ENCODE data around the gene APOBEC3B.
"Not testable (repeated sequence)": the region's sequence is repeated elsewhere in the genome, so short reads cannot be mapped to it uniquely, and the experiment has no call there.

Gene APOBEC3B

GRCh38 chr22:38952281-38952993 lies 29.7 kb upstream of the APOBEC3B start:
- DNase-seq, result no peak

- DNase-seq, result no peak
Observed at GRCh38 chr22:38953091-38953490, 29.1 kb upstream of the APOBEC3B start.

- no peak for DNase-seq
Observed at GRCh38 chr22:38953577-38954413, 28.4 kb upstream of the APOBEC3B start.

- no peak for DNase-seq
Observed at GRCh38 chr22:38954414-38955043, 27.6 kb upstream of the APOBEC3B start.

- no peak for DNase-seq
Observed at GRCh38 chr22:38955250-38955905, 26.8 kb upstream of the APOBEC3B start.

- DNase-seq, result no peak
Observed at GRCh38 chr22:38955926-38956325, 26.2 kb upstream of the APOBEC3B start.

- DNase-seq, result no peak
Observed at GRCh38 chr22:38956551-38956950, 25.6 kb upstream of the APOBEC3B start.

GRCh38 chr22:38957046-38957770 lies 24.9 kb upstream of the APOBEC3B start, which contains the start of gene APOBEC3A:
Gene APOBEC3A, plus strand, starts transcription at chr22:38957609. Its CDS starts 83 bp downstream, at chr22:38957692.
- no peak for DNase-seq

- DNase-seq, result no peak
Observed at GRCh38 chr22:38957808-38958650, 24.1 kb upstream of the APOBEC3B start.

- not testable (repeated sequence) for DNase-seq
Observed at GRCh38 chr22:38958651-38958943, 23.6 kb upstream of the APOBEC3B start.

GRCh38 chr22:38959590-38959989 lies 22.6 kb upstream of the APOBEC3B start:
- no peak for DNase-seq

- DNase-seq, result not testable (repeated sequence)
Observed at GRCh38 chr22:38960673-38961072, 21.5 kb upstream of the APOBEC3B start.

GRCh38 chr22:38963291-38963738 lies 18.8 kb upstream of the APOBEC3B start:
- DNase-seq, result not testable (repeated sequence)

- no peak for DNase-seq
Observed at GRCh38 chr22:38963872-38964271, 18.3 kb upstream of the APOBEC3B start.

GRCh38 chr22:38964306-38964705 lies 17.8 kb upstream of the APOBEC3B start:
- no peak for DNase-seq

GRCh38 chr22:38964989-38965388 lies 17.2 kb upstream of the APOBEC3B start:
- no peak for DNase-seq

GRCh38 chr22:38965614-38966379 lies 16.4 kb upstream of the APOBEC3B start:
- no peak for DNase-seq

- DNase-seq, result no peak
Observed at GRCh38 chr22:38966380-38966702, 15.8 kb upstream of the APOBEC3B start.

- no peak for DNase-seq
Observed at GRCh38 chr22:38966942-38967341, 15.2 kb upstream of the APOBEC3B start.

Data from activated gamma-delta T cell treated with Interleukin-2 at 50 U/mL for 16 hours (primary cell).